Loucy (cell line): Measurements from ENCODE around the gene CADM2.

Source experiments
- CTCF ChIP-seq: fragments of 200-600 bp; sonication (generic); conservative IDR thresholded peaks from 2 replicates; pipeline ENCODE4 v1.5.1; 2014; ENCODE audit warnings: mild to moderate bottlenecking, antibody characterized with exemption, low read length
- EZH2phosphoT487 ChIP-seq: fragments of 200-600 bp; IDR thresholded peaks from 2 replicates; pipeline ENCODE4 v1.6.1; 2018; ENCODE audit warnings: antibody characterized with exemption, mild to moderate bottlenecking, moderate library complexity, borderline replicate concordance

- TF ChIP-seq CTCF (no peak), EZH2phosphoT487 (no peak)
Measured at GRCh38 chr3:85004147-85004546, 45.4 kb downstream of the CADM2 start.
